ENCODE data around the gene TBC1D2B. TPM values are rescaled to one million over a fixed set of nuclear protein-coding genes. Genes with fewer than 3 reads are reported as not detected.
A peak's percentile ranks its signal among the peaks of the same experiment; 100 is the strongest.

Gene TBC1D2B
- 100 to 1,000 TPM in 1 of 2 donors, 1 to 10 TPM in 1; 8.4 to 119 TPM for total RNA-seq
- 10 to 100 TPM; 18.7 to 25.2 TPM for polyA plus RNA-seq

- DNase-seq (ENCODE audit: low spot score), result peak; percentile 66
- TF ChIP-seq, protein P1, sequence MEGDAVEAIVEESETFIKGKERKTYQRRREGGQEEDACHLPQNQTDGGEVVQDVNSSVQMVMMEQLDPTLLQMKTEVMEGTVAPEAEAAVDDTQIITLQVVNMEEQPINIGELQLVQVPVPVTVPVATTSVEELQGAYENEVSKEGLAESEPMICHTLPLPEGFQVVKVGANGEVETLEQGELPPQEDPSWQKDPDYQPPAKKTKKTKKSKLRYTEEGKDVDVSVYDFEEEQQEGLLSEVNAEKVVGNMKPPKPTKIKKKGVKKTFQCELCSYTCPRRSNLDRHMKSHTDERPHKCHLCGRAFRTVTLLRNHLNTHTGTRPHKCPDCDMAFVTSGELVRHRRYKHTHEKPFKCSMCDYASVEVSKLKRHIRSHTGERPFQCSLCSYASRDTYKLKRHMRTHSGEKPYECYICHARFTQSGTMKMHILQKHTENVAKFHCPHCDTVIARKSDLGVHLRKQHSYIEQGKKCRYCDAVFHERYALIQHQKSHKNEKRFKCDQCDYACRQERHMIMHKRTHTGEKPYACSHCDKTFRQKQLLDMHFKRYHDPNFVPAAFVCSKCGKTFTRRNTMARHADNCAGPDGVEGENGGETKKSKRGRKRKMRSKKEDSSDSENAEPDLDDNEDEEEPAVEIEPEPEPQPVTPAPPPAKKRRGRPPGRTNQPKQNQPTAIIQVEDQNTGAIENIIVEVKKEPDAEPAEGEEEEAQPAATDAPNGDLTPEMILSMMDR (IDR thresholded peaks at IDR 0.05; ENCODE audit: low read depth, low read length, missing input control), result peak; percentile 2
- no peak for TF ChIP-seq YY1 (IDR thresholded peaks at IDR 0.05)
- TF ChIP-seq, protein P2, sequence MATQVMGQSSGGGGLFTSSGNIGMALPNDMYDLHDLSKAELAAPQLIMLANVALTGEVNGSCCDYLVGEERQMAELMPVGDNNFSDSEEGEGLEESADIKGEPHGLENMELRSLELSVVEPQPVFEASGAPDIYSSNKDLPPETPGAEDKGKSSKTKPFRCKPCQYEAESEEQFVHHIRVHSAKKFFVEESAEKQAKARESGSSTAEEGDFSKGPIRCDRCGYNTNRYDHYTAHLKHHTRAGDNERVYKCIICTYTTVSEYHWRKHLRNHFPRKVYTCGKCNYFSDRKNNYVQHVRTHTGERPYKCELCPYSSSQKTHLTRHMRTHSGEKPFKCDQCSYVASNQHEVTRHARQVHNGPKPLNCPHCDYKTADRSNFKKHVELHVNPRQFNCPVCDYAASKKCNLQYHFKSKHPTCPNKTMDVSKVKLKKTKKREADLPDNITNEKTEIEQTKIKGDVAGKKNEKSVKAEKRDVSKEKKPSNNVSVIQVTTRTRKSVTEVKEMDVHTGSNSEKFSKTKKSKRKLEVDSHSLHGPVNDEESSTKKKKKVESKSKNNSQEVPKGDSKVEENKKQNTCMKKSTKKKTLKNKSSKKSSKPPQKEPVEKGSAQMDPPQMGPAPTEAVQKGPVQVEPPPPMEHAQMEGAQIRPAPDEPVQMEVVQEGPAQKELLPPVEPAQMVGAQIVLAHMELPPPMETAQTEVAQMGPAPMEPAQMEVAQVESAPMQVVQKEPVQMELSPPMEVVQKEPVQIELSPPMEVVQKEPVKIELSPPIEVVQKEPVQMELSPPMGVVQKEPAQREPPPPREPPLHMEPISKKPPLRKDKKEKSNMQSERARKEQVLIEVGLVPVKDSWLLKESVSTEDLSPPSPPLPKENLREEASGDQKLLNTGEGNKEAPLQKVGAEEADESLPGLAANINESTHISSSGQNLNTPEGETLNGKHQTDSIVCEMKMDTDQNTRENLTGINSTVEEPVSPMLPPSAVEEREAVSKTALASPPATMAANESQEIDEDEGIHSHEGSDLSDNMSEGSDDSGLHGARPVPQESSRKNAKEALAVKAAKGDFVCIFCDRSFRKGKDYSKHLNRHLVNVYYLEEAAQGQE (IDR thresholded peaks at IDR 0.05), result no peak
- Histone ChIP-seq H3K27ac (ENCODE audit: low read depth in 1 of 2, low read length in 2 of 2) (peak within 1 kb of the TSS; percentile 78 to 90), H3K27me3 (ENCODE audit: control insufficient read depth in 4 of 4, insufficient read depth in 4 of 4, low read length in 3 of 4) (no peaks in the 10 kb centered on the region), H3K4me1 (ENCODE audit: control insufficient read depth in 4 of 4, insufficient read depth in 4 of 4, low read length in 3 of 4) (peaks cover 1 to 29% (median 13%) of the 10 kb centered on the region in 4 donors), H3K4me3 (ENCODE audit: low read depth in 1 of 3, low read length in 3 of 3) (peak within 1 kb of the TSS; percentile 80 to 90 (median 85)), H3K9ac (ENCODE audit: low read depth in 1 of 2, low read length in 2 of 2) (peak within 1 kb of the TSS; percentile 84 to 90), H3K36me3 (ENCODE audit: control insufficient read depth in 4 of 4, insufficient read depth in 3 of 4, low read depth in 1 of 4, low read length in 3 of 4) (no peaks in the 10 kb centered on the region), H3K9me3 (ENCODE audit: control insufficient read depth in 4 of 4, low read length in 3 of 4) (no peaks in the 10 kb centered on the region)
- whole genome bisulfite sequencing, result under 1% methylated on average over 103 of the region's 104 CpGs
These were observed at the start of gene TBC1D2B for GRCh38 chr15:78077053-78077870. TSS of gene TBC1D2B (minus strand) at chr15:78077711. CDS start at chr15:78077652, 59 bp downstream.

- no peaks in the 10 kb centered on the region for H3K9me3 ChIP-seq (ENCODE audit: control insufficient read depth in 4 of 4, low read length in 3 of 4)
- no peaks in the 10 kb centered on the region for H3K27me3 ChIP-seq (ENCODE audit: control insufficient read depth in 4 of 4, insufficient read depth in 4 of 4, low read length in 3 of 4)
- no peaks in the 10 kb centered on the region for H3K4me1 ChIP-seq (ENCODE audit: control insufficient read depth in 4 of 4, insufficient read depth in 4 of 4, low read length in 3 of 4)
- no peaks in the 10 kb centered on the region for H3K36me3 ChIP-seq (ENCODE audit: control insufficient read depth in 4 of 4, insufficient read depth in 3 of 4, low read depth in 1 of 4, low read length in 3 of 4)
- DNase-seq (ENCODE audit: low spot score), result no peak
- no peak overlapping the region for H3K9ac ChIP-seq (ENCODE audit: low read depth in 1 of 2, low read length in 2 of 2)
- H3K27ac ChIP-seq (ENCODE audit: low read depth in 1 of 2, low read length in 2 of 2), result no peak overlapping the region
- 90% methylated on average over 3 of the region's 3 CpGs for WGBS
- H3K4me3 ChIP-seq (ENCODE audit: low read depth in 1 of 3, low read length in 3 of 3), result no peak overlapping the region
- TF ChIP-seq YY1 (IDR thresholded peaks at IDR 0.05), result no peak
- no peak for TF ChIP-seq RXRA (IDR thresholded peaks at IDR 0.05)
- TF ChIP-seq RAD21 (IDR thresholded peaks at IDR 0.05), result no peak
- no peak for TF ChIP-seq TAF1 (conservative IDR thresholded peaks at IDR 0.05)
- TF ChIP-seq HNF4A (conservative IDR thresholded peaks at IDR 0.05), result no peak
- TF ChIP-seq, protein P2 (IDR thresholded peaks at IDR 0.05), result no peak
- no peak for TF ChIP-seq SP1 (IDR thresholded peaks at IDR 0.05)
- TF ChIP-seq JUND (IDR thresholded peaks at IDR 0.05), result no peak
- TF ChIP-seq HNF4G (IDR thresholded peaks at IDR 0.05), result no peak
- no peak for TF ChIP-seq NR2F2 (IDR thresholded peaks at IDR 0.05)
- TF ChIP-seq FOXA2 (IDR thresholded peaks at IDR 0.05), result no peak
- TF ChIP-seq ZBTB33 (IDR thresholded peaks at IDR 0.05), result no peak
- no peak for TF ChIP-seq MAX (IDR thresholded peaks at IDR 0.05)
- no peak for TF ChIP-seq EGR1 (IDR thresholded peaks at IDR 0.05; ENCODE audit: low read depth in 2 of 2)
- no peak for TF ChIP-seq GABPA (IDR thresholded peaks at IDR 0.05 in 1 of 2, conservative IDR thresholded peaks at IDR 0.05 in 1 of 2)
- TF ChIP-seq, protein P3, sequence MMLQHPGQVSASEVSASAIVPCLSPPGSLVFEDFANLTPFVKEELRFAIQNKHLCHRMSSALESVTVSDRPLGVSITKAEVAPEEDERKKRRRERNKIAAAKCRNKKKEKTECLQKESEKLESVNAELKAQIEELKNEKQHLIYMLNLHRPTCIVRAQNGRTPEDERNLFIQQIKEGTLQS (IDR thresholded peaks at IDR 0.05), result no peak
- TF ChIP-seq FOXA1 (IDR thresholded peaks at IDR 0.05), result no peak
These were observed 47.8 kb upstream of the TBC1D2B start for GRCh38 chr15:78125267-78125666.

Data from liver (tissue), 9 donors.